Hepatocyte (in vitro differentiated cells): ENCODE measurements around the gene PCBP1. TPM values are rescaled to one million over a fixed set of nuclear protein-coding genes. Genes with fewer than 3 reads are reported as not detected.

Experiments
- DNase-seq: peaks from one replicate; pipeline ENCODE4 v3.0.0-alpha.2; 2016; ENCODE audit warnings: low spot score
- H2AFZ ChIP-seq: fragments of 200-600 bp; sonication (generic); 2 replicates; pipeline ENCODE4 v1.6.0; 2016; ENCODE audit warnings: antibody characterized with exemption, mild to moderate bottlenecking
- H3K27ac ChIP-seq: fragments of 200-600 bp; sonication (generic); 2 replicates; pipeline ENCODE4 v1.5.1; 2016; ENCODE audit warnings: mild to moderate bottlenecking
- H3K27me3 ChIP-seq: fragments of 200-600 bp; sonication (generic); 2 replicates; pipeline ENCODE4 v1.6.1; 2016
- H3K36me3 ChIP-seq: fragments of 200-600 bp; sonication (generic); replicated peaks from 2 replicates; pipeline ENCODE4 v1.5.1; 2016; ENCODE audit warnings: low read depth; ENCODE audit not compliant: insufficient read depth
- H3K4me1 ChIP-seq: fragments of 200-600 bp; sonication (generic); 2 replicates; pipeline ENCODE4 v1.5.1; 2016; ENCODE audit warnings: mild to moderate bottlenecking, moderate library complexity; ENCODE audit not compliant: insufficient read depth
- H3K4me2 ChIP-seq: fragments of 200-600 bp; sonication (generic); 2 replicates; pipeline ENCODE4 v1.6.0; 2016
- H3K4me3 ChIP-seq: fragments of 200-600 bp; sonication (generic); 2 replicates; pipeline ENCODE4 v1.5.1; 2016; ENCODE audit warnings: mild to moderate bottlenecking
- H3K79me2 ChIP-seq: fragments of 200-600 bp; sonication (generic); 2 replicates; pipeline ENCODE4 v1.6.0; 2017; ENCODE audit warnings: mild to moderate bottlenecking
- H3K9me2 ChIP-seq: fragments of 200-600 bp; sonication (generic); replicated peaks from 2 replicates; pipeline ENCODE4 v1.6.0; 2017; ENCODE audit warnings: mild to moderate bottlenecking; ENCODE audit not compliant: insufficient read depth
- H3K9me3 ChIP-seq: fragments of 200-600 bp; sonication (generic); 2 replicates; pipeline ENCODE4 v1.5.1; 2016; ENCODE audit warnings: low read depth, mild to moderate bottlenecking
- H4K20me1 ChIP-seq: fragments of 200-600 bp; sonication (generic); 2 replicates; pipeline ENCODE4 v1.6.0; 2016; ENCODE audit warnings: mild to moderate bottlenecking; ENCODE audit not compliant: insufficient read depth, poor library complexity, severe bottlenecking
- EZH2 ChIP-seq: fragments of 200-600 bp; sonication (generic); IDR thresholded peaks from 2 replicates; pipeline ENCODE4 v1.6.1; 2016; ENCODE audit warnings: antibody characterized with exemption, mild to moderate bottlenecking, borderline replicate concordance
- EZH2phosphoT487 ChIP-seq: fragments of 200-600 bp; sonication (generic); IDR thresholded peaks from one replicate; pipeline ENCODE4 v1.6.1; 2018; ENCODE audit warnings: antibody characterized with exemption, mild to moderate bottlenecking, low read depth, moderate library complexity; ENCODE audit not compliant: unreplicated experiment, severe bottlenecking
- WGBS: methylation state at CpG from one replicate; pipeline ENCODE4 v1.1.6; 2016; ENCODE audit warnings: low lambda C conversion rate; ENCODE audit errors: missing lambda C conversion rate; 5-methylcytosine and 5-hydroxymethylcytosine counted together
- polyA plus RNA-seq: library from polyadenylated mRNA; unstranded; fragments of >200 nt; fragmentation: Nextera tagmentation; extraction: Ambion mirVana; gene quantifications from 2 replicates; pipeline ENCODE4 v1.2.1, GENCODE V29; 2016
- total RNA-seq: library from RNA; depleted of rRNA; stranded (reverse); fragments of >200 nt; gene quantifications from 2 replicates; pipeline ENCODE4 v1.2.3, GENCODE V29; 2014
- TF ChIP-seq, protein P1 (sequence below): fragments of 200-600 bp; sonication (generic); IDR thresholded peaks from 2 replicates; pipeline ENCODE4 v1.5.1; 2016; ENCODE audit warnings: antibody characterized with exemption, mild to moderate bottlenecking; ENCODE audit not compliant: poor library complexity

The PCBP1 gene
- total and polyA plus RNA-seq, 2 experiments from 2014 or later = 97.1 to 183 TPM

DNA sequence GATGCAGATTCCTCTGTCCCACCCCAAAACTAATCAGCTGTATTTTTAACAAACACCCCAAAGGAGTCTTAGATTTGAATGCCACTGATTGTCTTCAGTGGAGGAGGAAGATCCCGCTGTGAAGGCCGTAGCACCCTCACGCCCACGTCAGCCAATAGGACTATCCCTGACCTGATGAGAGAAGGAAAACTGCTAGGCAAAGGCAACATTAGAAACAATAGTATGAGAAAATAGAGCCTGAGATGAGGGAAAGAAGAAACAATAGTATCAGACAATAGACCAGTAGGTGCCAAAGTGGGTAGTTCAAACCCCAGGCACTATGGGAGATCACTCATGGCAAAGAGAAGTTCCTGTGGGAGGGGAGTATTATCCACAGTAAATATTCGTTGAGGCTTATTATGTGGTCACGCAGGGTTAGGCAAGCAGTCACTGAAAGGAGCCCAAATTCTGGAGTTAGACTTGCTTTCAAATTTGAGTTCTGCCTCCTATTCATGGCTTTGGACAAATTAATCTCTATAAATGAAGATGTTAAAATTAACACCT is 2.8 kb downstream of the PCBP1 start:
- Histone ChIP-seq H2AFZ (no peak overlapping the region), H3K4me2 (peak overlapping the region; percentile 93), H3K36me3 (peaks cover 6% of the 10 kb centered on the region), H3K79me2 (peaks cover 32% of the 10 kb centered on the region), H3K4me3 (peak overlapping the region; percentile 98), H3K27me3 (no peaks in the 10 kb centered on the region), H4K20me1 (no peaks in the 10 kb centered on the region), H3K4me1 (peaks cover 21% of the 10 kb centered on the region), H3K9me2 (no peaks in the 10 kb centered on the region), H3K9me3 (no peaks in the 10 kb centered on the region), H3K27ac (peak overlapping the region; percentile 100)
- WGBS = 76% methylated on average over 6 of the region's 6 CpGs
- DNase-seq = no peak
- no peak for TF ChIP-seq EZH2
- no peak for TF ChIP-seq EZH2phosphoT487
- TF ChIP-seq, protein P1, sequence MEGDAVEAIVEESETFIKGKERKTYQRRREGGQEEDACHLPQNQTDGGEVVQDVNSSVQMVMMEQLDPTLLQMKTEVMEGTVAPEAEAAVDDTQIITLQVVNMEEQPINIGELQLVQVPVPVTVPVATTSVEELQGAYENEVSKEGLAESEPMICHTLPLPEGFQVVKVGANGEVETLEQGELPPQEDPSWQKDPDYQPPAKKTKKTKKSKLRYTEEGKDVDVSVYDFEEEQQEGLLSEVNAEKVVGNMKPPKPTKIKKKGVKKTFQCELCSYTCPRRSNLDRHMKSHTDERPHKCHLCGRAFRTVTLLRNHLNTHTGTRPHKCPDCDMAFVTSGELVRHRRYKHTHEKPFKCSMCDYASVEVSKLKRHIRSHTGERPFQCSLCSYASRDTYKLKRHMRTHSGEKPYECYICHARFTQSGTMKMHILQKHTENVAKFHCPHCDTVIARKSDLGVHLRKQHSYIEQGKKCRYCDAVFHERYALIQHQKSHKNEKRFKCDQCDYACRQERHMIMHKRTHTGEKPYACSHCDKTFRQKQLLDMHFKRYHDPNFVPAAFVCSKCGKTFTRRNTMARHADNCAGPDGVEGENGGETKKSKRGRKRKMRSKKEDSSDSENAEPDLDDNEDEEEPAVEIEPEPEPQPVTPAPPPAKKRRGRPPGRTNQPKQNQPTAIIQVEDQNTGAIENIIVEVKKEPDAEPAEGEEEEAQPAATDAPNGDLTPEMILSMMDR = no peak

DNA sequence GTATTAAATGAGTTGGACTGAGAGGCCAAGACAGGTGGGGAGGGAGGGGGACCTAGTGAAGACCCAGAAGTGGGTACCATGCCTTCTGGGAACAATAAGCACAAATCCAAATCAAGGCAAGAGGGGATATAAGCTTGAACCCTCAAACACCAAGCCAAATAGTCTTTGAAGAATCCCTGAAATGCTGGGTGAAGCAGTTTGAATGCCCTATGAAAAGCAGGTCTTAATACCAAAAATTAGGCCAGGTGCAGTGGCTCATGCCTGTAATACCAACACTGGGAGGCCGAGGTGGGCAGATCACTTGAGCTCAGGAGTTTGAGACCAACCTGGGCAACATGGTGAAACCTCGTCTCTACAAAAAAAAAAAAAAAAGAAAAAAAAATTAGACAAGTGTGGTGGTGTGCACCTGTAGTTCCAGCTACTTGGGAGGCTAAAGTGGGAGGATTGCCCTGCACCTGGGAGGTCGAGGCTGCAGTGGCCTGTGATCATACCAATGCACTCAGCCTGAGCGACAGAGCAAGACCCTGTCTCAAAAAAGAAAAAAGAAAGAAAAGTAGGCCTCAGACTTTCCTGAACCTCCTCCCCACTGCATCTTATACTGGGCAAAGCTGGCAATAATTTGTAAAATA is 3.5 kb downstream of the PCBP1 start:
- H3K4me3 ChIP-seq = no peak overlapping the region
- H3K79me2 ChIP-seq = peaks cover 32% of the 10 kb centered on the region
- no peaks in the 10 kb centered on the region for H3K9me2 ChIP-seq
- peak overlapping the region; percentile 100 for H3K27ac ChIP-seq
- H3K36me3 ChIP-seq = peaks cover 6% of the 10 kb centered on the region
- H4K20me1 ChIP-seq = no peaks in the 10 kb centered on the region
- no peak overlapping the region for H2AFZ ChIP-seq
- 90% methylated on average over 4 of the region's 4 CpGs for WGBS
- no peak for TF ChIP-seq EZH2
- TF ChIP-seq EZH2phosphoT487 = no peak
- TF ChIP-seq, protein P1 = no peak
- no peaks in the 10 kb centered on the region for H3K9me3 ChIP-seq
- DNase-seq = no peak
- H3K4me1 ChIP-seq = peaks cover 13% of the 10 kb centered on the region
- H3K4me2 ChIP-seq = peak overlapping the region; percentile 93
- H3K27me3 ChIP-seq = no peaks in the 10 kb centered on the region

DNA sequence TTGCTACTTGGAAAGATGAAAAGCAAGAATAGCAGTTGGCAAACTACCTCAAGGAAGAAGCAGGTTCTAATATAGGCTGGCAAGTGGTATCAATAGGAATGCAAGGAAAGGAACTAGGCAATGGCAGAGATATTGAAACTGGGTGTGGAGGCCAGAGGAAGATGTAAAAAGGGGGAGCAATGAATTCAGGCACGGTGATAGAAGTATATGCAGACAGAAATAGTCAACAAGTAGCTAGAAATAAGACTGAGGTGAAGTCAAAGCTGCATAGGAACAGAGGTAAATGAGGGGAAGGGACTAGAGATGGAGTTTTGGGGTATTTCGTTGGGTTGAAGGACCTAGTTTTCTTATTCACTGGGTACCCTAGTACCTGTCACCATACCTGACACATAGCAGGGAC is 4.1 kb downstream of the PCBP1 start:
- Histone ChIP-seq H4K20me1 (no peaks in the 10 kb centered on the region), H3K79me2 (peaks cover 32% of the 10 kb centered on the region), H3K4me2 (no peak overlapping the region), H3K27ac (peak overlapping the region; percentile 9), H2AFZ (no peak overlapping the region), H3K9me2 (no peaks in the 10 kb centered on the region), H3K9me3 (no peaks in the 10 kb centered on the region), H3K4me1 (peaks cover 8% of the 10 kb centered on the region), H3K27me3 (no peaks in the 10 kb centered on the region), H3K4me3 (no peak overlapping the region), H3K36me3 (peaks cover 6% of the 10 kb centered on the region)
- no peak for DNase-seq
- WGBS = 86% methylated on average over 2 of the region's 2 CpGs
- TF ChIP-seq EZH2phosphoT487 = no peak
- TF ChIP-seq, protein P1 = no peak
- TF ChIP-seq EZH2 = no peak
